Islet of Langerhans (tissue), 1 donor: ENCODE results near the gene NIT1.
A peak's percentile ranks its signal among the peaks of the same experiment; 100 is the strongest.

ENCODE experiments used
- FAIRE-seq: peaks from one replicate; lab custom pipeline; 2011; peaks lifted over from hg19 to GRCh38; lab: Jason Lieb, UNC

NIT1 gene

GRCh38 chr1:161157867-161158266, 40.0 kb downstream of the NIT1 start:
- FAIRE-seq = no peak

DNA sequence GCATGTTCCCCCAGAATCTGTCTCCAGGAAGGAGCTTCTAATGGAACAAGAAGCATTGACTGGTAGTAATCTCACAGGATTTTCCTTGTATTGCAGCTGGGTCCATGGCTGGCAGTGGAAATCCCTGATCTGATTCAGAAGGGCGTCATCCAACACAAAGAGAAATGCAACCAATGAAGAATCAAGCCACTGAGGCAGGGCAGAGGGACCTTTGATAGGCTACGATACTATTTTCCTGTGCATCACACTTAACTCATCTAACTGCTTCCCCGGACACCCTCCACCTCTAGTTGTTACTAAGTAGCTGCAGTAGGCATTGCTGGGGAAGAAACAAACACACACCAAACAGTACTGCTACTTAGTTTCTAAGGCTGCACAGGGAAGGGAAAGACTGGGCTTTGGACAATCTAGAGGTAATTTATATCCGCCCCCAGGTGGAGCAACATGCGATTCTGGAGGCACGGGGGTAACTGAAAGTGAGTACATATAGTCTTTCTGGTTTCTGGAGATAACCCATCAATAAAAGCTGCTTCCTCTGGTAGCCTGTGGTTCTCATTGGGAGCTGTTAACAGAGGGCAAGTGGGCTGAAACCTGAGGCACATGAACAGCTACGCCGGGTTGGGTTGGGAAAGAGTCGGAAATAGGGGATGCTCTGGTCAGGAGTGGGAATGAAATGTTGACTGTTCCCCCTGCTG, 40.6 kb downstream of the NIT1 start:
- FAIRE-seq = no peak

GRCh38 chr1:161159087-161159912, 41.4 kb downstream of the NIT1 start, which contains the start of gene USP21:
USP21 (plus strand) TSS chr1:161159500; CDS start chr1:161160641, 1,141 bp downstream.
- no peak for FAIRE-seq

DNA sequence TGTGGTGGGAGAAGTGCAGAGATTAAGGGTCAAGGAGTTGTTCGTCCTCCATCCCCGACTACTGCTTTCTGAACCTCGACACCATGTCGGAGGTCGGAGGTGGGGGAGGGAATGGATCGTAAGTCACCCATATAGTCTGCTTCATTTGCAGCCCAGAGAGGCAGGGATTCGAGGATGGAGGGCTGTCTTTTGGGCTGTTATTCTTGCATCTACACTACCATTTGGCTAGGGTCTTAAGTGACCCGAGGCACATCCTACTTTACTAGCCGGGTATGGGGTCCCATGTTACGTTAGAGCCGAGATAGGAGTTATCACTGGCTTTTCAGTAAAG, 42.0 kb downstream of the NIT1 start:
- FAIRE-seq = no peak

- no peak for FAIRE-seq
Measured at GRCh38 chr1:161160671-161161145, 42.8 kb downstream of the NIT1 start.

GRCh38 chr1:161161652-161162051, 43.7 kb downstream of the NIT1 start:
- no peak for FAIRE-seq

GRCh38 chr1:161162052-161162451, 44.1 kb downstream of the NIT1 start:
- FAIRE-seq = no peak

DNA sequence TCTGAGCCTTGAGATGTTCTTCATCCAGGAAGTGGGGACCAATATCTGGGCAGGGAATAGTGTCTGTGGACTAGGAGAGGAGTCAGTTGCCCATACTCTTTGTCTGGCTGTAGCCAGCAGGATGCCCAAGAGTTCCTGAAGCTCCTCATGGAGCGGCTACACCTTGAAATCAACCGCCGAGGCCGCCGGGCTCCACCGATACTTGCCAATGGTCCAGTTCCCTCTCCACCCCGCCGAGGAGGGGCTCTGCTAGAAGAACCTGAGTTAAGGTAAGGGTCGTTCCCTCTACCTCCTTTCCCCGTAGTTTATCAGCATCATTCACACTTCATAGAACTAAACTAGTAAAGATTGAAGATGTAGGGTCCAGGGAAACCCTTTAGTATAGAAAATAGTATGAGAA, 44.9 kb downstream of the NIT1 start:
- no peak for FAIRE-seq

DNA sequence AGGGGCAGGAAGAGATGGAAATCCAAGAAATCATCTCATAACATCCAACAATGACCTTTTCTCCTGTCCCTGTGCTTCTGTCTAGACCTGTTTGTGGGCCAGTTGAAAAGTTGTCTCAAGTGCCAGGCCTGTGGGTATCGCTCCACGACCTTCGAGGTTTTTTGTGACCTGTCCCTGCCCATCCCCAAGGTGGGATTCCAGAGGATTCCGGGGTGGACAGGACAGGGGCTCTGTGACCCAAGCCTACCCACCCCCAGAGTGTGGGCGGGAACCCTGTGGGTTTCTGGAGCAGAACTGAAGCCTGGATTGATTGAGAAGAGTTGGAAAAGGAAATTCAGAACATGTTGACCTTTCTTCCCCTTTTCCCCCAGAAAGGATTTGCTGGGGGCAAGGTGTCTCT, 45.9 kb downstream of the NIT1 start:
- no peak for FAIRE-seq

DNA sequence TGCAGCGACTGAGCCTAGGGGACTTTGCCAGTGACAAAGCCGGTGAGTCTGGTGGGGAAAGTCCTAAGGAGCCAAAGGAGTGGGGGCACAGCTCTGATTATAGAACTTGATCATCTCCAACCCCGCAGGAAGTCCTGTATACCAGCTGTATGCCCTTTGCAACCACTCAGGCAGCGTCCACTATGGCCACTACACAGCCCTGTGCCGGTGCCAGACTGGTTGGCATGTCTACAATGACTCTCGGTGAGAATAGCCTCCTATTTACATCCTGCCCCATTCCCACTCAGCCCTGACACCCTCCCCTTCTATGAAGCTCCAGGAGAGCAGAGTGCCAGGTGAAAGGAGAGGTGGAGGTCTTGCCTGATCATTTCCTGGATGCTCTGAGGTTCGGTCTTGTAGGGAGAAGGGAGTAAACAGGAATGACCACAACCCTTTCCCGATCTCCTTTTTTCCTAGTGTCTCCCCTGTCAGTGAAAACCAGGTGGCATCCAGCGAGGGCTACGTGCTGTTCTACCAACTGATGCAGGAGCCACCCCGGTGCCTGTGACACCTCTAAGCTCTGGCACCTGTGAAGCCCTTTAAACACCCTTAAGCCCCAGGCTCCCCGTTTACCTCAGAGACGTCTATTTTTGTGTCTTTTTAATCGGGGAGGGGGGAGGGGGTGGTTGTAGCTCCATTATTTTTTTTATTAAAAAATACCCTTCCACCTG, 47.2 kb downstream of the NIT1 start:
- FAIRE-seq = no peak

GRCh38 chr1:161165742-161166668, 48.1 kb downstream of the NIT1 start, which contains the start of gene PPOX:
PPOX (plus strand) TSS chr1:161166426; CDS start chr1:161166848, 422 bp downstream.
- FAIRE-seq = peak; percentile 72

- no peak for FAIRE-seq
Measured at GRCh38 chr1:161166669-161167548, 49.0 kb downstream of the NIT1 start.

DNA sequence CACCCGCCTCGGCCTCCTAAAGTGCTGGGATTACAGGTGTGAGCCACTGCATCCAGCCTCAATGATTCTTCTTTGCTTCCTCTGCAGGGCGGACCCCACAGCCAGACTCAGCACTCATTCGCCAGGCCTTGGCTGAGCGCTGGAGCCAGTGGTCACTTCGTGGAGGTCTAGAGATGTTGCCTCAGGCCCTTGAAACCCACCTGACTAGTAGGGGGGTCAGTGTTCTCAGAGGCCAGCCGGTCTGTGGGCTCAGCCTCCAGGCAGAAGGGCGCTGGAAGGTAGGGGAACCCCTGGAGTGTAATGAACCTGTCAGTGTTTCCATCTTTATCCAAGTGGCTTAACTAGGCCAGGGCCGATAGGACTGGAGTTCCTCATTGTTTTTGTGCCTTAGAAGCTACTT, 51.0 kb downstream of the NIT1 start:
- FAIRE-seq = no peak
